ENCODE results near the gene FLT4. TPM values are rescaled to one million over a fixed set of nuclear protein-coding genes. Genes with fewer than 3 reads are reported as not detected.

FLT4 gene
- total RNA-seq, 1 experiment from 2014 or later: 4.1 TPM

GRCh38 chr5:180596115-180596667 lies 53.2 kb downstream of the FLT4 start:
- no peak for DNase-seq (ENCODE audit: extremely low read depth, low read depth)

GRCh38 chr5:180595381-180596114 lies 53.9 kb downstream of the FLT4 start:
- no peak for DNase-seq (ENCODE audit: extremely low read depth, low read depth)

- no peak for DNase-seq (ENCODE audit: extremely low read depth, low read depth)
Observed at GRCh38 chr5:180595046-180595379, 54.4 kb downstream of the FLT4 start.

GRCh38 chr5:180594311-180595045 lies 54.9 kb downstream of the FLT4 start:
- no peak for DNase-seq (ENCODE audit: extremely low read depth, low read depth)

GRCh38 chr5:180593446-180594206 lies 55.8 kb downstream of the FLT4 start:
- no peak for DNase-seq (ENCODE audit: extremely low read depth, low read depth)

GRCh38 chr5:180592176-180592575 lies 57.2 kb downstream of the FLT4 start:
- DNase-seq (ENCODE audit: extremely low read depth, low read depth): no peak

GRCh38 chr5:180591311-180591887 lies 58.0 kb downstream of the FLT4 start, which contains the start of gene SCGB3A1:
Gene SCGB3A1 (minus strand): TSS chr5:180591499. CDS start chr5:180591462, 37 bp downstream.
- DNase-seq (ENCODE audit: extremely low read depth, low read depth): no peak

- no peak for DNase-seq (ENCODE audit: extremely low read depth, low read depth)
Observed at GRCh38 chr5:180590543-180591310, 58.7 kb downstream of the FLT4 start.

GRCh38 chr5:180589771-180590542 lies 59.4 kb downstream of the FLT4 start:
- no peak for DNase-seq (ENCODE audit: extremely low read depth, low read depth)

- no peak for DNase-seq (ENCODE audit: extremely low read depth, low read depth)
Observed at GRCh38 chr5:180586870-180587269, 62.5 kb downstream of the FLT4 start.

- no peak for DNase-seq (ENCODE audit: extremely low read depth, low read depth)
Observed at GRCh38 chr5:180586204-180586603, 63.2 kb downstream of the FLT4 start.

- DNase-seq (ENCODE audit: extremely low read depth, low read depth): no peak
Observed at GRCh38 chr5:180583738-180584137, 65.7 kb downstream of the FLT4 start.

- no peak for DNase-seq (ENCODE audit: extremely low read depth, low read depth)
Observed at GRCh38 chr5:180580681-180581080, 68.7 kb downstream of the FLT4 start.

- no peak for DNase-seq (ENCODE audit: extremely low read depth, low read depth)
Observed at GRCh38 chr5:180575571-180575970, 73.8 kb downstream of the FLT4 start.

GRCh38 chr5:180568914-180569313 lies 80.5 kb downstream of the FLT4 start:
- no peak for DNase-seq (ENCODE audit: extremely low read depth, low read depth)

GRCh38 chr5:180563994-180564393 lies 85.4 kb downstream of the FLT4 start:
- no peak for DNase-seq (ENCODE audit: extremely low read depth, low read depth)

- DNase-seq (ENCODE audit: extremely low read depth, low read depth): no peak
Observed at GRCh38 chr5:180558232-180558631, 91.2 kb downstream of the FLT4 start.

GRCh38 chr5:180557217-180557809 lies 92.1 kb downstream of the FLT4 start:
- DNase-seq (ENCODE audit: extremely low read depth, low read depth): no peak
